BE2C (cell line): Measurements from ENCODE around the gene EIF3D.

Source experiments
- DNase-seq: peaks from one replicate; pipeline ENCODE4 v3.0.0-alpha.2; 2020
- H3K27me3 ChIP-seq: fragments of 250-450 bp; sonication (Bioruptor Pico); 2 replicates; pipeline ENCODE4 v1.5.1; 2020; ENCODE audit warnings: mild to moderate bottlenecking
- H3K36me3 ChIP-seq: fragments of 250-450 bp; sonication (Bioruptor Pico); 2 replicates; pipeline ENCODE4 v1.5.1; 2020; ENCODE audit warnings: mild to moderate bottlenecking
- H3K4me1 ChIP-seq: fragments of 250-450 bp; sonication (Bioruptor Pico); 2 replicates; pipeline ENCODE4 v1.5.1; 2020
- H3K4me3 ChIP-seq: 2 replicates; pipeline ENCODE4 v1.5.1; 2011; ENCODE audit warnings: low read depth, low read length
- H3K9me3 ChIP-seq: fragments of 250-450 bp; sonication (Bioruptor Pico); 2 replicates; pipeline ENCODE4 v1.5.1; 2020
- CTCF ChIP-seq: IDR thresholded peaks from 2 replicates; pipeline ENCODE4 v1.5.1; 2012; ENCODE audit warnings: mild to moderate bottlenecking, low read depth, low read length

Gene EIF3D

DNA sequence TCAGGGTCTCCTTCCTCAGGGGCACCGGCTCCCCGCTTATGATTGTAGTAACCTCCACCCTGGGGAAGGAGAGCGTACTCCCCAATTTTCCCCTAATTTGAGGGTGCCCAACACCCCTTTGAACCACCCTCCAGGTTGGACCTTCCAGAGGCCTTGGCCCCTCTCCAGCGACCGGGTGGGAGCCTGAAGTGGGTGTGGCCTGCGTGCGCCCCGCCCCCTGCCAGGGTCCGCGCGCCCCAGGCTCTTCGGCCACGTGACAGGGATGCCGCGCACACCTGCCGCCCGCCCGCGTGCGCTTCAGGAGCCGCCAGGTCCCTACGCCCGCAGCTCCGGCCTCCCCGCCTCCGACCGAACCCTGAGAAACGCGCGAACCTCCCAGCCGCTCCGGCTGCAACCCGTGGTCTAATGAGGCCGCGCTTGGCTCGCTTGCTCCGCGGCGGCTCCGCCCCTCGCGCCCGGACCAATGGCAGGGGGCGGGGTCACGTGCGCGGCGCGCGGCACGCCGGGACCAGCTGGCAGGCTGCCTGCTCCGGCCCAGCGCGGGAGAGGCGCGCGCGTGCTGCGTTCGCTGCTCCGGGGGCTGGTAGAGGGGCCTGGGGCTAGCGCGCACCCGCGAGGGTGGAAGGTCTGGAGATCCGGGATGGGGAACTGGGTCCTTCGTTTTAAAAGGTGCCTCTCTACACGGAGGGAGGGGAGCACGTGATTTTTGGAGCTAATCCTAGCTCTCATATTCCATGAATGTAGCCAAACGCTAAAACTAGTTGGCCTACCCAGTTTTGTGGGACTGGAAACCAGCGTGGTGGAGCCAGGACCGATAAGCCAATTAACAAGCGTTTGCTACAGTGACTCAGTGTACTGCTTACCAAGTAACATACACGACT, 22.1 kb downstream of the EIF3D start, which contains the start of gene FOXRED2:
FOXRED2 (minus strand) TSS at position 404 of the 881 bp plus-strand sequence. CDS start 618 bp downstream, outside the sequence.
- Histone ChIP-seq H3K9me3 (no peaks in the 10 kb centered on the region; the same call in 1 of the 2 replicates), H3K4me3 (peak within 1 kb of the TSS; percentile 53), H3K27me3 (no peaks in the 10 kb centered on the region), H3K4me1 (peaks cover 7% of the 10 kb centered on the region), H3K36me3 (peaks cover 48% of the 10 kb centered on the region)
- peak; percentile 95 for DNase-seq
- TF ChIP-seq CTCF: no peak

DNA sequence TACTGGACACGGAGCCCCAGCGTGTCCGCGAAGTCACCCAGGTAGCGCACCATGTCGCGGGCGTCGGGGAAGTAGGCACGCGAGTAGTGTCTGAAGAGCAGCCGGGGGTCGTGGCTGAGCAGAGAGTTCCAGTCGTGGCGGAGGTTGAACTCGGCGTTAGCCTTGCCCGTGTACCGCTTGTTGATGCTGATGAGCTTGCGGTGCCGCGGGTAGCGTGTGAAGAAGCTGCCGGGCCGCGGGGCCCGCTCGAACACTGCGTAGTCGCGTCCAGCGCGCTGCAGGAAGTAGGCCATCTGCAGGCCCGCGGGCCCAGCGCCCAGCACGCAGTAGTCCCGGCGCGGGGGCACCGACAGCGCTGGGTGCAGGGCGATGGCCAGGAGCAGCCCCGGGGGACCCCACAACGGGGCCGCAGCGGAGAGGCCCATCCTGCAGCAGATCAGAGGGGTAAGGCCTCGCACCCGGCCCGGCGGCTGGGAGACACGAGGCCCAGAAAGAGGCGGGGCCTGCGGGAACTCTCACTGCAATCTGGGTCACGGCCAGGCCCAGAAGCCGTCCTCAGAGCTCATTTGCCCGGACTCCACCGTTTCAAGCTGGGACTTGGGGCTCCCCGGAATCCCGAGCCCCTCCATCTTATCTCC, 22.8 kb downstream of the EIF3D start:
- no peaks in the 10 kb centered on the region; the same call in 1 of the 2 replicates for H3K9me3 ChIP-seq
- H3K36me3 ChIP-seq: peaks cover 41% of the 10 kb centered on the region
- peak overlapping the region; percentile 53 for H3K4me3 ChIP-seq
- peak; percentile 19 for DNase-seq
- H3K27me3 ChIP-seq: no peaks in the 10 kb centered on the region
- no peak for TF ChIP-seq CTCF
- H3K4me1 ChIP-seq: peaks cover 7% of the 10 kb centered on the region

DNA sequence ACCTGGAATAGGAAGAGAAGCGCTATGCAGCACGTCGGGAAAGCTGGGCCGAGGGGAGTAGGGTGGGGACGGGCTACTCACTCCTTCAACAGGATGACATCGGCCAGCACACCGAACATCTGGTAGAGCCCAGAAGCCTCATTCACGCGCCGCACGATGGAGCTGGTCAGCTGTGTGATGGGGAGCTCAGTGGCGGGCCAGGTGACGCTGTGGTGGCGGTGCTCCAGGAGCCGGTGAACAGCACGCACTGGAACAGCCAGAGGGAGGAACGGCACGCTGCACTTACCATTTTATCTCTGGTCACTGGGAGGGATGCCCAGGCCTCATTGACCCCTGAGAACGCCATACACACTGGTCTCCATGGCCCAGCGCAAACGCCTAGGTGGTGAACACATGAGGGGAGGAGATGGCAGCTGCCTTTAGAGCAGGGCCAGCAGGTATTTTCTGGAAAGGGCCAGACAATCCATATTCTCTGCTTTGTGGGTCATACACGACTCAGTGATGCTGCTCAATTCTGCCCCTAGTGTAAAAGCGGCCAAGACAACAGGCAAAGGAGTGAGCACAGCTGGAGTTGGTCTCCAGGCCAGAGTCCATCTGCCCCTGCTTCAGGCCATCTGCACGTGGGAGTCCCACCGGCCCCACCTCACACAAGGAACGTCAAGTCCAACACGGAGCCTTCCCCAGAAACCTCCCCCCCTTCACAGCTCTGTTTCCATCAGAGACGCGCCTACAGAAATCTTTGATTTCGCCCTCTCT, 30.9 kb downstream of the EIF3D start:
- no peaks in the 10 kb centered on the region for H3K4me1 ChIP-seq
- DNase-seq: no peak
- peaks cover 34% of the 10 kb centered on the region for H3K36me3 ChIP-seq
- no peaks in the 10 kb centered on the region for H3K27me3 ChIP-seq
- H3K4me3 ChIP-seq: no peak overlapping the region
- H3K9me3 ChIP-seq: no peaks in the 10 kb centered on the region
- peak; percentile 32 for TF ChIP-seq CTCF

GRCh38 chr22:36493690-36494110, 35.3 kb downstream of the EIF3D start:
- DNase-seq: no peak
- H3K4me3 ChIP-seq: no peak overlapping the region

DNA sequence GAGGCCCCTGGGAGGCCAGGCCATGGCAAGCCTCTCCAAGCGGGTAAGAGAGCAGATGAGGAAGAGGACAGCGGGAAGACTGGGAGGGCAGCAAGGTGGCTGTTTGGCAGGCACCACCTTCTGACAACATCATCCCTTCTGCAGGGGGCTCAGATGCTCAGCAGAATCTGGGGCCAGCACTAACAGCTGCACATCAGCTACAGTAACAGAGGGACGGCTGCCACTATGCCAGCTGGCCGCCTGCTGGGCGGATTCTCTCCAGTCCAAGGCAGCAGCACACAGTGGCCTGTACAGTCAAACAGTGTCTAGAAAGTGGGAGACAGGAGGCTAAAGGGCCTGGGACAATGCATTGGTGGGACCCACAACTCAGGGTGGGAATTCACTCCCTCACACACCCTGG, 36.9 kb downstream of the EIF3D start:
- Histone ChIP-seq H3K36me3 (peaks cover 37% of the 10 kb centered on the region), H3K9me3 (no peaks in the 10 kb centered on the region)

More at GRCh38 chr22:36493690-36494110, 35.3 kb downstream of the EIF3D start:
- Histone ChIP-seq H3K36me3 (peaks cover 40% of the 10 kb centered on the region), H3K9me3 (no peaks in the 10 kb centered on the region), H3K4me1 (no peaks in the 10 kb centered on the region), H3K27me3 (no peaks in the 10 kb centered on the region)
- TF ChIP-seq CTCF: no peak

More for the DNA sequence above, 36.9 kb downstream of the EIF3D start:
- no peak for TF ChIP-seq CTCF
- Histone ChIP-seq H3K4me3 (no peak overlapping the region), H3K4me1 (no peaks in the 10 kb centered on the region), H3K27me3 (no peaks in the 10 kb centered on the region)
- DNase-seq: no peak
